Endothelial cell of umbilical vein (primary cell): ENCODE results near the gene MTPN. TPM values are rescaled to one million over a fixed set of nuclear protein-coding genes. Genes with fewer than 3 reads are reported as not detected.

Experiments
- BruUV-seq: library from RNA; stranded (reverse); fragments of 400-500 nt; replicated peaks from 2 replicates; lab custom pipeline; 2021; lab: Mats Ljungman, UMichigan
- CTCF ChIA-PET: fragments of 300-600, 350-600 bp; sonication (Branson Sonifier 250); formaldehyde crosslinking; loops from one replicate; lab custom pipeline; 2021; ENCODE audit warnings: antibody characterized with exemption, inconsistent platforms; lab: Charles Lee
- POLR2A ChIA-PET: fragments of 300-600, 350-600 bp; sonication (Branson Sonifier 250); formaldehyde crosslinking; loops from one replicate; lab custom pipeline; 2021; ENCODE audit warnings: antibody characterized with exemption, inconsistent platforms; lab: Charles Lee
- DNase-seq: peaks from one replicate; pipeline ENCODE4 v3.0.0-alpha.2; 2011; ENCODE audit warnings: low read depth, low spot score
- FAIRE-seq: peaks from 2 replicates; lab custom pipeline; 2011; peaks lifted over from hg19 to GRCh38; lab: Jason Lieb, UNC
- H2AFZ ChIP-seq: 2 replicates; pipeline ENCODE4 v1.6.0; 2012; ENCODE audit warnings: low read depth, low read length, control low read depth, inconsistent platforms
- H3K27ac ChIP-seq: 2 replicates; pipeline ENCODE4 v1.5.1; 2011; ENCODE audit warnings: low read depth, mild to moderate bottlenecking, control low read depth, low read length, moderate library complexity; ENCODE audit not compliant: insufficient read depth
- H3K27me3 ChIP-seq, 2 experiments: 2 replicates each; pipeline versions ENCODE4 v1.6.0 to v1.6.1; 2011; ENCODE audit warnings: low read length in 2 of 2, mixed read lengths in 1 of 2; ENCODE audit not compliant: control insufficient read depth in 2 of 2, insufficient read depth in 2 of 2
- H3K36me3 ChIP-seq, 2 experiments: 2 replicates in 1 of 2; 3 replicates in 1 of 2; pipeline ENCODE4 v1.5.1; 2011; ENCODE audit warnings: low read length in 2 of 2, mild to moderate bottlenecking in 1 of 2, moderate library complexity in 1 of 2; ENCODE audit not compliant: control insufficient read depth in 2 of 2, insufficient read depth in 2 of 2; ENCODE audit errors: extremely low read depth in 1 of 2
- H3K4me1 ChIP-seq: 3 replicates; pipeline ENCODE4 v1.5.1; 2011; ENCODE audit warnings: mild to moderate bottlenecking, low read length; ENCODE audit not compliant: control insufficient read depth, insufficient read depth; ENCODE audit errors: extremely low read depth
- H3K4me2 ChIP-seq: 2 replicates; pipeline ENCODE4 v1.6.1; 2011; ENCODE audit warnings: low read length, control low read depth, mixed read lengths; ENCODE audit not compliant: insufficient read depth
- H3K4me3 ChIP-seq, 3 experiments: fragments of 200-600 bp in 1 of 3; sonication (generic), shearing (Covaris generic) in 1 of 3; replicated peaks in 1 of 3; 2 replicates each; pipeline ENCODE4 v1.5.1; 2011 to 2016; ENCODE audit warnings: control low read depth in 3 of 3, low read length in 3 of 3, mild to moderate bottlenecking in 2 of 3, inconsistent platforms in 1 of 3, low read depth in 1 of 3, moderate library complexity in 1 of 3; ENCODE audit not compliant: insufficient read depth in 1 of 3
- H3K79me2 ChIP-seq: 2 replicates; pipeline ENCODE4 v1.6.0; 2012; ENCODE audit warnings: low read length, inconsistent platforms; ENCODE audit not compliant: control insufficient read depth, insufficient read depth
- H3K9ac ChIP-seq: replicated peaks from 2 replicates; pipeline ENCODE3; 2011; ENCODE audit warnings: low read length, control low read depth; ENCODE audit not compliant: insufficient read depth; ENCODE audit errors: extremely low read depth
- H3K9me1 ChIP-seq: replicated peaks from 3 replicates; pipeline ENCODE4 v1.6.0; 2011; ENCODE audit warnings: mild to moderate bottlenecking, low read length; ENCODE audit not compliant: control insufficient read depth, insufficient read depth; ENCODE audit errors: extremely low read depth
- H3K9me3 ChIP-seq: replicated peaks from 2 replicates; pipeline ENCODE4 v1.5.1; 2012; ENCODE audit warnings: low read length, inconsistent platforms; ENCODE audit not compliant: control insufficient read depth, insufficient read depth
- H4K20me1 ChIP-seq: replicated peaks from 2 replicates; pipeline ENCODE3; 2011; ENCODE audit warnings: mild to moderate bottlenecking, low read length; ENCODE audit not compliant: control insufficient read depth, insufficient read depth; ENCODE audit errors: extremely low read depth
- CTCF ChIP-seq, 2 donors: IDR thresholded peaks; 1 replicate in 1 of 2; 2 replicates in 1 of 2; pipeline ENCODE4 v1.5.1; 2011; ENCODE audit warnings: low read length in 2 of 2, mild to moderate bottlenecking in 2 of 2, moderate library complexity in 2 of 2, control low read depth in 1 of 2, inconsistent platforms in 1 of 2, low read depth in 1 of 2; ENCODE audit not compliant: insufficient read depth in 1 of 2; ENCODE audit errors: extremely low read depth in 1 of 2
- EZH2 ChIP-seq: IDR thresholded peaks from 2 replicates; pipeline ENCODE4 v1.6.1; 2012; ENCODE audit warnings: borderline replicate concordance, low read depth, mild to moderate bottlenecking, moderate library complexity, low read length, inconsistent platforms; ENCODE audit not compliant: severe bottlenecking
- FOS ChIP-seq: IDR thresholded peaks from 2 replicates; pipeline ENCODE4 v1.6.1; 2011; ENCODE audit warnings: mild to moderate bottlenecking, low read length, moderate library complexity, borderline replicate concordance; ENCODE audit not compliant: insufficient read depth
- GATA2 ChIP-seq: IDR thresholded peaks from 2 replicates; pipeline ENCODE4 v1.7.0; 2011; ENCODE audit warnings: low read depth, mild to moderate bottlenecking, moderate library complexity, mixed read lengths, low read length; ENCODE audit not compliant: insufficient read length, insufficient read depth
- JUN ChIP-seq: IDR thresholded peaks from 2 replicates; pipeline ENCODE4 v1.6.1; 2011; ENCODE audit warnings: borderline replicate concordance, low read depth; ENCODE audit not compliant: insufficient read length, insufficient read depth
- MAX ChIP-seq: IDR thresholded peaks from 2 replicates; pipeline ENCODE4 v1.6.1; 2011; ENCODE audit not compliant: insufficient read depth, insufficient read length
- MYC ChIP-seq: IDR thresholded peaks from one replicate; pipeline ENCODE4 v1.6.1; 2011; ENCODE audit warnings: mild to moderate bottlenecking, low read depth, low read length
- POLR2A ChIP-seq: IDR thresholded peaks from 2 replicates; pipeline ENCODE4 v1.6.1; 2012; ENCODE audit warnings: low read depth, mild to moderate bottlenecking, control low read depth, low read length
- POLR2AphosphoS5 ChIP-seq: IDR thresholded peaks from 2 replicates; pipeline ENCODE4 v1.6.1; 2012; ENCODE audit warnings: low read depth, mild to moderate bottlenecking, control low read depth, low read length, moderate library complexity; ENCODE audit not compliant: insufficient read depth
- dilution Hi-C: fragments of 300-500 bp; cut with MboI; formaldehyde crosslinking; loops from one replicate; pipeline ENCODE4 v1.15.0; 2019; ENCODE audit warnings: low sequenced_read_pairs; ENCODE audit not compliant: extremely low pct_ligation_motif_present
- intact Hi-C: fragments of 100-400 bp; cut with micrococcal nuclease; formaldehyde crosslinking; loops from one replicate; pipeline ENCODE4 v1.10.0; 2022
- polyA plus RNA-seq, 4 experiments: library from polyadenylated mRNA; depleted of rRNA in 3 of 4; stranded (reverse) in 3 of 4; unstranded in 1 of 4; fragments of >200 nt; gene quantifications; 2 replicates each; pipeline versions ENCODE4 v1.2.1 to v1.2.3, GENCODE V29; 2011 to 2012; ENCODE audit warnings: missing spikeins in 1 of 4
- total RNA-seq: library from RNA; stranded (reverse); gene quantifications from 2 replicates; pipeline ENCODE4 v1.2.3, GENCODE V29; 2021

Gene MTPN
- total and polyA plus RNA-seq, 2 donors (not counting 3 experiments of a cell fraction or from before 2014, with no cell fraction given) = 58.1 to 174 TPM

GRCh38 chr7:135966341-135967043 lies 10.7 kb downstream of the MTPN start:
- Histone ChIP-seq H4K20me1 (peaks cover 15% of the 10 kb centered on the region), H3K9me3 (no peaks in the 10 kb centered on the region), H3K27me3 (no peaks in the 10 kb centered on the region), H3K4me2 (no peak overlapping the region), H3K79me2 (peaks cover 92% of the 10 kb centered on the region), H3K9ac (no peak overlapping the region), H3K4me1 (no peaks in the 10 kb centered on the region), H3K9me1 (no peaks in the 10 kb centered on the region), H3K4me3 (no peak overlapping the region), H3K27ac (no peak overlapping the region), H3K36me3 (peaks cover 0 to 7% of the 10 kb centered on the region in 2 experiments), H2AFZ (no peak overlapping the region)
- FAIRE-seq = no peak
- no peak for DNase-seq
- POLR2A ChIA-PET = interaction anchor here (0.6 kb wide), 1 partner anchor 34 kb away, joined by 9 read pairs; no protein-coding TSS in a partner anchor
- CTCF ChIA-PET = interaction anchor here (0.5 to 1.8 kb wide), 4 partner anchors 23 to 464 kb away, joined by 3 to 6 read pairs (median 4); no protein-coding TSS in a partner anchor
- TF ChIP-seq EZH2 (no peak), POLR2A (no peak), FOS (no peak), JUN (no peak), MYC (no peak), GATA2 (no peak), CTCF (IDR thresholded peaks at IDR 0.05; ENCODE audit: extremely low read depth in 1 of 2, insufficient read depth in 1 of 2, low read depth in 1 of 2, low read length in 2 of 2) (no peak), MAX (no peak), POLR2AphosphoS5 (no peak)
- intact Hi-C loops = loop anchor here (1.0 kb wide), 1 partner anchor 10 kb away; no protein-coding TSS in a partner anchor
- dilution Hi-C loops = no loop called here
- BruUV-seq = no TSS peak
